Measurements from ENCODE around the gene EPHX1.
A peak's percentile ranks its signal among the peaks of the same experiment; 100 is the strongest.
"Not testable (repeated sequence)": the region's sequence is repeated elsewhere in the genome, so short reads cannot be mapped to it uniquely, and the experiment has no call there.

EPHX1 gene

GRCh38 chr1:225777583-225778336, 32.2 kb upstream of the EPHX1 start, which contains the start of gene SRP9:
Gene SRP9 (plus strand): TSS chr1:225777826. CDS start chr1:225777941, 115 bp downstream.
- DNase-seq = peak; percentile 95 to 97

GRCh38 chr1:225778337-225778669, 31.6 kb upstream of the EPHX1 start:
- no peak for DNase-seq

GRCh38 chr1:225779165-225779564, 30.8 kb upstream of the EPHX1 start:
- not testable (repeated sequence) for DNase-seq

- no peak for DNase-seq
These were observed 29.8 kb upstream of the EPHX1 start for GRCh38 chr1:225780134-225780533.

GRCh38 chr1:225780630-225781029, 29.3 kb upstream of the EPHX1 start:
- no peak for DNase-seq

GRCh38 chr1:225789142-225789541, 20.8 kb upstream of the EPHX1 start:
- not testable (repeated sequence) for DNase-seq

GRCh38 chr1:225794954-225795353, 15.0 kb upstream of the EPHX1 start:
- DNase-seq = no peak

GRCh38 chr1:225796097-225796496, 13.8 kb upstream of the EPHX1 start:
- DNase-seq = not testable (repeated sequence)

- DNase-seq = not testable (repeated sequence)
These were observed 8.8 kb upstream of the EPHX1 start for GRCh38 chr1:225801146-225801545.

GRCh38 chr1:225806249-225806648, 3.7 kb upstream of the EPHX1 start:
- DNase-seq = no peak

GRCh38 chr1:225806736-225807135, 3.2 kb upstream of the EPHX1 start:
- DNase-seq = not testable (repeated sequence)

GRCh38 chr1:225808136-225808535, 1.8 kb upstream of the EPHX1 start:
- no peak for DNase-seq

GRCh38 chr1:225810579-225811538, 935 bp downstream of the EPHX1 start:
- not testable (repeated sequence) for DNase-seq

GRCh38 chr1:225811622-225812487, 1.9 kb downstream of the EPHX1 start:
- no peak for DNase-seq

GRCh38 chr1:225812488-225813213, 2.7 kb downstream of the EPHX1 start:
- DNase-seq = no peak

- no peak for DNase-seq
These were observed 3.5 kb downstream of the EPHX1 start for GRCh38 chr1:225813214-225813964.

GRCh38 chr1:225814381-225814780, 4.5 kb downstream of the EPHX1 start:
- no peak for DNase-seq

- not testable (repeated sequence) for DNase-seq
These were observed 5.2 kb downstream of the EPHX1 start for GRCh38 chr1:225815090-225815489.

- no peak for DNase-seq
These were observed 5.7 kb downstream of the EPHX1 start for GRCh38 chr1:225815526-225816178.

GRCh38 chr1:225816643-225817538, 7.0 kb downstream of the EPHX1 start:
- DNase-seq = no peak
